GM19025 (cell line): ENCODE results near the gene MEX3A.
"Not testable (repeated sequence)": the region's sequence is repeated elsewhere in the genome, so short reads cannot be mapped to it uniquely, and the experiment has no call there.

Experiments used
- ATAC-seq: cut with Tn5 transposase; IDR thresholded peaks from one replicate; pipeline ENCODE4 v1.9.1; 2021; ENCODE audit warnings: mild to moderate bottlenecking, low read depth, moderate library complexity; ENCODE audit not compliant: unreplicated experiment

MEX3A gene, protein sequence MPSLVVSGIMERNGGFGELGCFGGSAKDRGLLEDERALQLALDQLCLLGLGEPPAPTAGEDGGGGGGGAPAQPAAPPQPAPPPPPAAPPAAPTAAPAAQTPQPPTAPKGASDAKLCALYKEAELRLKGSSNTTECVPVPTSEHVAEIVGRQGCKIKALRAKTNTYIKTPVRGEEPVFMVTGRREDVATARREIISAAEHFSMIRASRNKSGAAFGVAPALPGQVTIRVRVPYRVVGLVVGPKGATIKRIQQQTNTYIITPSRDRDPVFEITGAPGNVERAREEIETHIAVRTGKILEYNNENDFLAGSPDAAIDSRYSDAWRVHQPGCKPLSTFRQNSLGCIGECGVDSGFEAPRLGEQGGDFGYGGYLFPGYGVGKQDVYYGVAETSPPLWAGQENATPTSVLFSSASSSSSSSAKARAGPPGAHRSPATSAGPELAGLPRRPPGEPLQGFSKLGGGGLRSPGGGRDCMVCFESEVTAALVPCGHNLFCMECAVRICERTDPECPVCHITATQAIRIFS

GRCh38 chr1:156082309-156083091 is at the start of gene MEX3A:
Gene MEX3A (minus strand): TSS chr1:156082465. CDS start chr1:156081998, 467 bp downstream.
- no peak for ATAC-seq

- no peak for ATAC-seq
Measured at GRCh38 chr1:156130578-156130942, 48.3 kb upstream of the MEX3A start.

GRCh38 chr1:156129687-156130577 is 47.7 kb upstream of the MEX3A start:
- no peak for ATAC-seq

DNA sequence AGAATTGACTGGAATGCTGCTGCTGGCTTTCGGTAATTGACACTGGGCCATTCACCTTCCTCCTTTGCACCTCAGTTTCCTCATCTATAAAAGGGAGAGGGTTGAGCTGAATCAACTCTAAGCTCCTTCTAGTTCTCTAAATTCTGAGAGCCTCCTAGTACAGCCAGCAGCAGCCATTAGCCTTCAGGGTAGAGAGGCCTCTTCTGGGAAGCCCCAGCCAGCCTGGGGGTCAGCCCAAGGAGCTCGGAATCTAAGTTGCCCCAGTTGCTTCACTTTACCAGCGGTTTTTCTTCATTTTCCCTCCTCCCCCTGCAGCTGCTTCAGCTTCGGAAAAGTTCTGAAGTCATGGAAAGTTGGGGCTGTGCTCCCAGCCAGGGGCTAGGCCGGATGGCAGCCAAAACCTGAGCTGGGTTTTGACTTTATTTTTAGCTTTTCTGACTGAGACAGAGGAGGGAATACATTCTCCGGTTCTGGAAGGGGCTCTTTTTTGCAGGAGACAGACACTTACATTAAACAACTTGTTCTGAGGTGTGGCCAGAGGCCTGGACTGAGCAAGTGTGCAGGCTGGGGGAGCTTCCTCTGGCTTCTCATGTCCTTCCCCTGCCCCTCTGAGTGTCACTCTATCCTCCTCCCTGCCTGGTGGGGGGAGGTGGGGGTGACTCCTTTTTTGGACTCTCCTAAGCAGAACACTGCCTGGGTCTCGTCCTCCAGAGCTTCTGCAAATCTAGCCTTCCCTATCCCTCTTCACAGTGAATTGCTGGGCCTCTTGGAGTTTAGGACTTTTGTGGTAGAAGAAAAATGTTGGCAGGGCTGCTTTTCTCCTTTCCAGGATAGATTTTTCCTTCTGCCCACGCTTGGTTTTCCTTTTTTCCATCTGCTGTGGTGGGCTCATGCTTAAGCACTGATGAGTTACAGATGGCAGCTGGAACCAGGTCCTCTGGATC is 46.7 kb upstream of the MEX3A start:
- ATAC-seq = no peak

DNA sequence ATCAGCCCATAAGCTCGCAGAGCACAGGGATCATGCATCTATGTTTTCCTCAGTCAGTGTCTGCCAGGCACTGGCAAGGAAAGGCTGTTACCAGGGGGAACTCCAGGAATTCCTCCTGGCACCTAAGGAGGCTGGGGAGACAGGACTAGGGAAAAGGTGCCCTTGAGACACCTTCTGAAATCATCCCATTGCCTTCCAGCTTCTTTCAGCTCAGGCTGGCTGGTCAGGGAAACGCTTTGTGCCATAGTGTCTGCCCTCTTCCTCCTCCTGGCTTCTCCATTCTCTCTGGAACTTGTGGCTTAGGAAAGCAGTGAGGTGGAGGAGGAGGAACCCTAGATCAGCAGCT is 46.0 kb upstream of the MEX3A start:
- ATAC-seq = no peak

GRCh38 chr1:156126630-156127534 is 44.6 kb upstream of the MEX3A start:
- peak; percentile 58 for ATAC-seq

- ATAC-seq = no peak
Measured at GRCh38 chr1:156126043-156126629, 43.9 kb upstream of the MEX3A start.

- not testable (repeated sequence) for ATAC-seq
Measured at GRCh38 chr1:156125544-156125943, 43.3 kb upstream of the MEX3A start.

DNA sequence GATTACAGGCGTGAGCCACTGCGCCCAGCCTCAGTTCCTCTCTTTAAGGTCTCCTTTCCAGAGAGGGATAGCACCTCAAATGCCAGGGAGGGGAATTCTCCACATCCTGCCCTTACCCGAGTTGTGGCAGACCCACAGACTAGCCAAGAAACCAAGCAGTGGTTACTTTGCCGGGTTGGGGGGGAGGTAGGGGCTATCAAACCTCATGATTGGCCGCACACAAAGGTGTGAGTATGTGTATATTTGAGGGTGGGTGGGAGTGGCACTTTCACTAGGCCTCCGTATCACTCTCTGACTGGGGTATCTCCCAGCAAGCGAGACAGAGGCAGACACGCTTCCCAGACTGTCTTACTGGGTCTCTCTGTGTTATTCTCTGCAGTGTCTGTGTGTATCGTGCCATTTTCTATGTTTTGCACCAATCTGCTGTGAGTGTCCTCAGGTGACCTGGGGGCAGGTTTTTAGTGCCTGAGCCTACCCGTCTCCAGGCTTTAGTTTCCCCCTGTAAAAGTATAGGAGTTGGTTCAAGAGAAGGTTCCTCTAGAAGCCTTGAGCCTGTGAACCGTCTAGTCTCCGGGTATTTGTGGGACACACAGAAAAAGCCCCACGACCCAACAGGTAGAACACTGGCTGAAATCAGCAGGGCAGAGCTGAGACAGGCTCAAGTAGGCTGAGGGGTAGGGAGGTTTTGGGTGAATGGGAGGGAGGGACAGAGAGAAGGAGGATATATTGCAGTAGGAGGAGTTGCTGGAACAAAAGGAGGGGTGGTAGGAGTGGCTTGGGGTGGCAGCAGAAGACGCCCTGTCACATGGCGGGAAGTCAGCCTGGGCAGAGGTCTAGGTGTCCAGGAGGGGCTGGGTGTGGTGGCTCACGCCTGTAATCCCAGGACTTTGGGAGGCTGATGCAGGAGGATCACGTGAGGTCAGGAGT is 42.6 kb upstream of the MEX3A start:
- no peak for ATAC-seq

DNA sequence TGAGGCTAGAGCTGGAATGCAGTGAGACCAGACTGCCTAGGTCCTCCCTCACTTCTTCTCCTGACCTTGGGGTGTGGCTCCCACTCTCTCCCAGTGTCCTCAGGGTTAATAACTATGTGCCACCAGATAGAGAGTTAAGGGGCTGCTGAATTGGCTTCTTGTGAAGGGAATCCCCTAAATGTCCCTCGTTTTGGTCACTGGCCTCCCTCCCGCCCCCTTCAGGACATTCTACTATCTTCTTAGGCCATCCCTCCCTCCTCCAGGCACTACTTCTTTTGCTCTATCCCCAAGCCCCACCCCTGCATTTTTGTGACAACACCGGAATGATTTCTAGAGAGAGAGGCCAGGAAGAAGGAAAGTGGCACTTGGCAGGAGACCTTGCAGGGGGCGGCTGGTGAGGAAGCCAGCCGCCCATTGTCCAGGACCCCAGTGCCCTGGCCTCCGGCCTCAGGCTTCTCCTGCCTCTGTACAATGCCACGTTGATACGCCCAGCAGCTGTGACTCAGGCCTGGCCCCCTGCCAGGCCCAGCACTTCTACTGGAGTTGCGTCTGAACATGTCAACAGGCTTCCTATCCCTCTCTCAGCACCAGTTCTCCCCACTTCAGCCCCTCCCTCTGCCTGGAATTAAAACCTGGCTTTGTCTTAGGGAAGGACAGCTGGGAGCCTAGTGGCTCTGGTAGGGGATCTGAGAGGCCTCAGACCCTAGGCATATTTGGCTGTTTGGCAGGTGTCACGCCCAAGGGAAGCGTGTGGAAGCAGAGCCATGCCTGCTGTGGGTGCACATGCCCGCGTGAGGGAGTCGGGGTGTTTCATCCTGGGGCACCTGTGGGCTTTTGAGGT is 41.3 kb upstream of the MEX3A start:
- no peak for ATAC-seq

DNA sequence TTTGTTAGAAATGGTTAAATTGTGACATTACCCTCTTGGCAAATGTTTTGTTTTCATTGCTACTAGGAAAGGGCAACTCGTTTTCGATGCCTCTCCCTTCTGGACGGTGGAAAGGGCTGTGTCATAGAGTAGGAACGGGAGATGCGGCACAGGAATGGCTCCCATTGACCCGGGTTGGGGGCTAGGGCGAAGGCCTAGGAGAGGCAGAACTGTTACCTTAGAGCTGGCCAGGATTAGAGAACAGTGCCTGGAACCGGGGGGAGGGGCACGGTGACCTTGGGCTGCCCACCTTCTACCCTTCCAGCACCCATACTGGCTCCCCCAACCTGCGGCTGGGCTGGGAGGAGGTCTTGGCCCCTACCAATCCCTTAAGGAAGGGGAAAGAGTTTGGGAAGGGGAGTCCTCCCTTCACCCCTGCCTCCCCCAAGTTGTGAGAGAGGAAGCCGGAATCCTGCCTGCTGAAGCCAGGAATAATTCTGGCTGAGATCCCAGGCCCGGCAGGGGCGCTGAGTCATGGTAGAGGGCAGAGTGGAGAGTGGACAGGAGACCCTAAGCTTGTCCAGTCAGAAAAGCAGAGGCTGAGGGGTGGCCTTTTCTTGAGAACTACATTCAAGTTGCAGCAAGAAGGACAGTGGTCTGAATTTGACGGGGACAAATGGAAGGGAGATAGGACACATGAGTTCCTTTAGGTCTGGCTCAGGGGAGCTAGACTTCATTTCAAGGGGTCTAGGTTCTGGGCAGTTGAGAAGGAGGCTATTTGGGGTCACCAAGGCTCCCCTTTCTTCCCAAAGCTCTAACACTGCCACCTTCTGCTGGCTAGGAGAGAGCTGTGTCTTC is 40.5 kb upstream of the MEX3A start:
- no peak for ATAC-seq

GRCh38 chr1:156122086-156122485 is 39.8 kb upstream of the MEX3A start:
- no peak for ATAC-seq

DNA sequence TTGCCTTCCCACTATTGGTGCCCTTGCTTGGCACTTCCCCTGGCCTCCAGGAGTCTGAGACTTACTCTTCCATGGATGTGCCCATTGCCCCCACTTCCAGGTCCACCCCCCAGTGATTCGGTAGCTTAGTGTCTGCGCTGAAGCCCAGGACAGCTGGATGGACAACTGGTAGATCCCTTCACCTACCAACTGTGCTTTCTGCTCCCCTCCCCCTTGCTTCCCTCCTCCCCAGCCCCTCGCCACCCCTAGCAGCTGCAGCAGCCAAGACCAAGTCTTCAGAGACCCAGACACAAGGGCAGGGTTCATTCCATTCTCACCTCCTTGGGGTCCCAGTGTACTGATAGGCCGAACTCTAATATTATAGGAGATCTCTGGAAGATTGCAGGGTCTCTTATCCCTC is 39.2 kb upstream of the MEX3A start:
- ATAC-seq = no peak

GRCh38 chr1:156121005-156121404 is 38.7 kb upstream of the MEX3A start:
- not testable (repeated sequence) for ATAC-seq

DNA sequence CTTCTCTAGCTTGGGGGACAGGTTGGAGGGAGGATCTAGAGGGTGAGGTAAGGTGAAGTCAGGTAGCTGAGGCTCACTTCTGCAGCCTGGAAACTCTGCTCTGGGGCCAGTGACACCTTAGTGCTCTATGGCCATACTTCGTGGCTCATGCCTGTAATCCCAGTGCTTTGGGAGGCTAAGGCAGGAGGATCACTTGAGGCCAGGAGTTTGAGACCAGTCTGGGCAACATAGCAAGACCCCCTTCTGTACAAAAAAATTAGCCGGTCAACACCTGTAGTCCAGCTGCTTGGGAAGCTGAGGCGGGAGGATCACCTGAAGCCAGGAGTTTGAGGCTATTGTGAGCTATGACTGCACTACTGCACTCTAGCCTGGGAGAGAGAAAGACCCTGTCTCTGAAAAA is 38.1 kb upstream of the MEX3A start:
- ATAC-seq = no peak
